GM12874 (cell line): ENCODE results near the gene EDNRB.

ENCODE experiments used
- TF ChIP-seq, protein P1 (sequence below): IDR thresholded peaks from 2 replicates; pipeline ENCODE4 v1.5.1; 2011; ENCODE audit warnings: low read depth, mild to moderate bottlenecking, control low read depth, low read length, moderate library complexity; ENCODE audit not compliant: insufficient read depth

EDNRB gene

DNA sequence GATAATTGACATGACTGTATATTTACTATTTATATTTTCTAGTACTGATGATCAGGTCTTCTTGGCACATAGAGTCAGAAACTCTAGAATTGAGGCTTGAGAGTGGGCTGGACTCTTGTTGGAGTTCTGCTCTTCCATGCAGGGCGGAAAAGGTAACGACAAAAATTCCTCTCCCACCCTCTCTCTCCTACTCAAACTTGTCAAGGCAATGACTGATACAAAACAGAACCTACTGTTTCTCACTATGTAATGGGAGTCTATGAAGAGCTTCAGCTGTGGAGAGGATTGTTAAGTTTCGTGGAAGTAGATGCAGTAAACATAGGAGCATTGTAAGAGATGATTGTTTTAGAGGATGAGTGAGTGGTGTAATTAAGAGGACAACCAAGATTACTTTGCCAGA is 8.8 kb downstream of the EDNRB start:
- TF ChIP-seq, protein P1, sequence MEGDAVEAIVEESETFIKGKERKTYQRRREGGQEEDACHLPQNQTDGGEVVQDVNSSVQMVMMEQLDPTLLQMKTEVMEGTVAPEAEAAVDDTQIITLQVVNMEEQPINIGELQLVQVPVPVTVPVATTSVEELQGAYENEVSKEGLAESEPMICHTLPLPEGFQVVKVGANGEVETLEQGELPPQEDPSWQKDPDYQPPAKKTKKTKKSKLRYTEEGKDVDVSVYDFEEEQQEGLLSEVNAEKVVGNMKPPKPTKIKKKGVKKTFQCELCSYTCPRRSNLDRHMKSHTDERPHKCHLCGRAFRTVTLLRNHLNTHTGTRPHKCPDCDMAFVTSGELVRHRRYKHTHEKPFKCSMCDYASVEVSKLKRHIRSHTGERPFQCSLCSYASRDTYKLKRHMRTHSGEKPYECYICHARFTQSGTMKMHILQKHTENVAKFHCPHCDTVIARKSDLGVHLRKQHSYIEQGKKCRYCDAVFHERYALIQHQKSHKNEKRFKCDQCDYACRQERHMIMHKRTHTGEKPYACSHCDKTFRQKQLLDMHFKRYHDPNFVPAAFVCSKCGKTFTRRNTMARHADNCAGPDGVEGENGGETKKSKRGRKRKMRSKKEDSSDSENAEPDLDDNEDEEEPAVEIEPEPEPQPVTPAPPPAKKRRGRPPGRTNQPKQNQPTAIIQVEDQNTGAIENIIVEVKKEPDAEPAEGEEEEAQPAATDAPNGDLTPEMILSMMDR: no peak

DNA sequence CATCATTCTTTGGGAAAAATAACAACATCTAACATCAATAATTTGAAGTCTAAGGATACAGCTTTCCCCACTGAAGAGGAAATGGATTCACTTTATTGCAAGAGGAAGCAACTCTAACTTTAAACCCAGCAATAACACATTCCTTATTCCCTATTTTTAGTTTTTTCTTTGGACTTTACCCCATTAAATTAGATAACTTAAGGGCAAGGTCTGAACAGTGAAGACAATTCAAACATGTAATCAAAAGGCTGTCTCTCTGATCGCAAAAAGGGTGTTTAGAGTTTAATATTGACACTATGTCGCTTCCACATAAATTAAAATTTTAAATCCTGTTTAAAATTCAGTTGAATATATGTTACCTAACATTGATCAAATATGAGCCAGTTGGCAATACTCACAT is 10.1 kb downstream of the EDNRB start:
- TF ChIP-seq, protein P1: no peak

DNA sequence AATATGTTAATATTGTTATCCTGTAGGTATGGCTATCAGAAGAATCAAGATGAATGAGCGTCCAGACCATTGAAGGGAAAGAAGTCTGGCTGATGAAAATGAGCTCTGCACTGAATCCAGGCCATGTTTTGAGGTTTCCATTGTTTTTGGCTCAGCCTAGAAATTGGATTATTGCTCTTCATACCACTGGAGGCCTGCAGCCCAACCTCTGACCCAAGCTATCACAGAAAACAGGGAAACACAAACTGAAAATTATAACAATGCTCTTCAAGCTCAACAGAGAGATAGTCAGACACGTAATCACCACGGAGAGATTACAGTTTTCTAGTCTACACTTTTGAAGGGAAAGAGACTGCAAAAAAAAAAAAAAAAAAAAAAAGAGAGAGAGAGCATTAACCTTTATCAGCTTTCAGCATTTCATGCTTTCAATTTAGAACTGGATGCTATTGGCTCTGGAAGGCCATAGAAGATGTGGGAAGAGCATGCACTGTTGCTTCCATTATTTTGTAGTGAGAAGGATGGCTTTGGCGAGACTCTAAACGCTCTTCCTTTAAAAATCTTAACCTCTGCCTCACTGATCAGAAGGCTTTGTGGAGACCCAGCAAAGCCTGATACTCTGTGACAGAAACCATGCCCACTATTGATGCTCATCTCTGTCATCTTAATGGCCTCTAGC is 10.8 kb downstream of the EDNRB start:
- TF ChIP-seq, protein P1: no peak

DNA sequence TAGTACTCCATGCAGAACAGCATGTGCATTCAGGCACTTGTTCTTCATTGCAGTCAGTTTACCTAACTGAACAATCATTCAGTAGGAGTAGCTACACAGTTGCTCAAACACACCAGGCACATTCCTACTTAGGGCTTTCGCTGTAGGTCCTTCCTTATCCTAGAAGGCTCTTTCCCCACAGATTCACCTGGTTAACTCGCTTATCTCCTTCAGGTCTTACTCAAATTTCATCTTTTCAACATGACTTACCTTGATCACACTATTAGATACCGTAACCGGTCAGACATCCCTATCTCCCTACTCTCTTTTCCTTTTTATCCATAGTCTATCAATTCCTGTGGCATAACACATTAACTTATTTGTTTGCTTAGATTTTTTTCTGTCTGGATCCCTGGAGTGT is 14.6 kb downstream of the EDNRB start:
- TF ChIP-seq, protein P1: no peak

DNA sequence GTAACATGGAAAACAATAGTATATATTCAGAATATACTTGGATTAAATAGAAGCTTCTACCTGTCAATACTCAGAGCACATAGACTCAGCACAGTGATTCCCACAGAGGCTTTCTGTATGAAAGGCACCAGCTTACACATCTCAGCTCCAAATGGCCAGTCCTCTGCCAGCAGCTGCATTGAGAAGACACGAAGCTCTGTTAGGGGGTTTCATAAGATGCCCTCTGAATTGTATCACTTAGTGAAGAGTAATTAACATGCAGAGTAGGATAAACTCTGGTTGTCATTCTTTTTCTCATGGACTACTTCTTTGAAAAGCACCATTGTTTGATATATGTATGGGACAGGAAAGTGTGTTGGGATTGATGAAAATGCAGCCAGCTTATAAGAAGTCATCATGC is 15.2 kb downstream of the EDNRB start:
- TF ChIP-seq, protein P1: no peak

DNA sequence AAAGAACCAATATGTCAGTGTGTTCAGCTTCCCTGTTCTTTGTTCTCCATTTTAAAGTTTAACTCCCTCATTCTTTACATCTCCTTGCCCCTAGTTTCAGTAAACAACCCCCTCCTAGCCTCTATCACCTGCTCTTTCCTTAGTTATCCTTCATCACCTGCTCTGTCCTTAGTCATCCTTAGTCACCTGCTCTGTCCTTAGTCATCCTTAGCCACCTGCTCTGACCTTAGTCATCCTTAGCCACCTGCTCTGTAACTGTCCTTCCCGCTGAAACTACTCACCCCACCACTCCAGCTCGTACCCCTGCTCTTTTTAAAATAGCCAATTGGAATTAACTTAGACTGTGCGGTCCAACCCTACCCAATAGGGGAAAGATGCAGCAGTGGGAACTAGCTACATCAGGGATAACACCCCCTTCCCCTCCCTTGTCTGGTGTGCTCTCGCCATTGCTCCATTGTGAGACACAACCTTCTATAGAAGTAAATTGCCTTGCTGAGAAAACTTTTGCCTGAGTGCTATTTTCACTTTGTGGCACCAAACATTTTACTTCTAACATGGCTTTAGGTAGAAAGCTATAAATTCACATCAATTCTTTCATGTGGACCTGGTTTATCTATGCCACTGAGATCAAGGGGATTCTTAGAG is 16.2 kb downstream of the EDNRB start:
- TF ChIP-seq, protein P1: no peak

DNA sequence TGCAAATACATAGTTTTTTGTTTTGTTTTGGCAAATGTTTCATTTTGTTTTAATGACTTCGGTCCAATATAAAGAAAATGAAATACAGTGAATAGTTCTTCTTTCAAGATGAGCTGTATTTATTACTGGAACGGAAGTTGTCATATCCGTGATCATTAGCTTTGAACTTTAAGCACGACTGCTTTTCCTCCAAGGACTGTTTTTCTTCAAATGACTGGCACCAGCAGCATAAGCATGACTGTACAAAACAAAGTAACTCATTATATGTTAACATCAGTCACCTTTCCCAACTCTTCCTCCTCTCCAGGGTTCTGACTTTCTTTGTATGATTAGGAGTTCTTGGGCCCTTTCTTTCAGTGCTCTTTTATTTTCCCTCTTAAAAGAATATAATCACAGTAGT is 20.5 kb downstream of the EDNRB start:
- TF ChIP-seq, protein P1: no peak
